Measurements from ENCODE around the gene GAS2. TPM values are rescaled to one million over a fixed set of nuclear protein-coding genes. Genes with fewer than 3 reads are reported as not detected.

The GAS2 gene
- total RNA-seq, 1 donor from 2014 or later: 42.8 TPM

- H3K36me3 ChIP-seq (ENCODE audit: control insufficient read depth in 3 of 3, insufficient read depth in 3 of 3, low read length in 3 of 3): no peaks in the 10 kb centered on the region
- H3K4me1 ChIP-seq (ENCODE audit: control insufficient read depth in 3 of 3, insufficient read depth in 3 of 3, low read length in 3 of 3): peaks cover 0 to 18% (median 7%) of the 10 kb centered on the region in 3 donors
- H3K9me3 ChIP-seq (ENCODE audit: control insufficient read depth in 3 of 3, low read length in 3 of 3): no peaks in the 10 kb centered on the region
- H3K9ac ChIP-seq (ENCODE audit: low read depth in 1 of 3, low read length in 3 of 3): no peak overlapping the region
- H3K4me3 ChIP-seq (ENCODE audit: low read length in 3 of 3): no peak overlapping the region
- H3K27ac ChIP-seq (ENCODE audit: low read depth, low read length): peak overlapping the region; percentile 59
- no peaks in the 10 kb centered on the region for H3K27me3 ChIP-seq (ENCODE audit: control insufficient read depth in 3 of 3, insufficient read depth in 3 of 3, low read length in 3 of 3)
These were observed 5.3 kb downstream of the GAS2 start for GRCh38 chr11:22671751-22672150.

- Histone ChIP-seq H3K27ac (ENCODE audit: low read depth, low read length) (peak overlapping the region; percentile 69), H3K36me3 (ENCODE audit: control insufficient read depth in 3 of 3, insufficient read depth in 3 of 3, low read length in 3 of 3) (no peaks in the 10 kb centered on the region), H3K4me3 (ENCODE audit: low read length in 3 of 3) (no peak overlapping the region), H3K4me1 (ENCODE audit: control insufficient read depth in 3 of 3, insufficient read depth in 3 of 3, low read length in 3 of 3) (peaks cover 0 to 10% (median 8%) of the 10 kb centered on the region in 3 donors), H3K27me3 (ENCODE audit: control insufficient read depth in 3 of 3, insufficient read depth in 3 of 3, low read length in 3 of 3) (no peaks in the 10 kb centered on the region), H3K9ac (ENCODE audit: low read depth in 1 of 3, low read length in 3 of 3) (peak overlapping the region in 1 of 3 donors; percentile 58), H3K9me3 (ENCODE audit: control insufficient read depth in 3 of 3, low read length in 3 of 3) (no peaks in the 10 kb centered on the region)
These were observed 8.3 kb downstream of the GAS2 start for GRCh38 chr11:22674470-22675439.

GRCh38 chr11:22677153-22677903, 10.9 kb downstream of the GAS2 start:
- peaks cover 3 to 13% (median 8%) of the 10 kb centered on the region in 3 donors for H3K4me1 ChIP-seq (ENCODE audit: control insufficient read depth in 3 of 3, insufficient read depth in 3 of 3, low read length in 3 of 3)
- no peaks in the 10 kb centered on the region for H3K36me3 ChIP-seq (ENCODE audit: control insufficient read depth in 3 of 3, insufficient read depth in 3 of 3, low read length in 3 of 3)
- peak overlapping the region; percentile 69 for H3K27ac ChIP-seq (ENCODE audit: low read depth, low read length)
- H3K9me3 ChIP-seq (ENCODE audit: control insufficient read depth in 3 of 3, low read length in 3 of 3): no peaks in the 10 kb centered on the region
- H3K27me3 ChIP-seq (ENCODE audit: control insufficient read depth in 3 of 3, insufficient read depth in 3 of 3, low read length in 3 of 3): no peaks in the 10 kb centered on the region
- H3K9ac ChIP-seq (ENCODE audit: low read depth in 1 of 3, low read length in 3 of 3): peak overlapping the region in 1 of 3 donors; percentile 46
- H3K4me3 ChIP-seq (ENCODE audit: low read length in 3 of 3): no peak overlapping the region

GRCh38 chr11:22680628-22681027, 14.2 kb downstream of the GAS2 start:
- H3K4me1 ChIP-seq (ENCODE audit: control insufficient read depth in 3 of 3, insufficient read depth in 3 of 3, low read length in 3 of 3): peaks cover 0 to 10% (median 3%) of the 10 kb centered on the region in 3 donors
- no peaks in the 10 kb centered on the region for H3K9me3 ChIP-seq (ENCODE audit: control insufficient read depth in 3 of 3, low read length in 3 of 3)
- H3K27ac ChIP-seq (ENCODE audit: low read depth, low read length): peak overlapping the region; percentile 41
- no peaks in the 10 kb centered on the region for H3K36me3 ChIP-seq (ENCODE audit: control insufficient read depth in 3 of 3, insufficient read depth in 3 of 3, low read length in 3 of 3)
- H3K27me3 ChIP-seq (ENCODE audit: control insufficient read depth in 3 of 3, insufficient read depth in 3 of 3, low read length in 3 of 3): no peaks in the 10 kb centered on the region
- H3K4me3 ChIP-seq (ENCODE audit: low read length in 3 of 3): no peak overlapping the region
- peak overlapping the region in 1 of 3 donors; percentile 32 for H3K9ac ChIP-seq (ENCODE audit: low read depth in 1 of 3, low read length in 3 of 3)

DNA sequence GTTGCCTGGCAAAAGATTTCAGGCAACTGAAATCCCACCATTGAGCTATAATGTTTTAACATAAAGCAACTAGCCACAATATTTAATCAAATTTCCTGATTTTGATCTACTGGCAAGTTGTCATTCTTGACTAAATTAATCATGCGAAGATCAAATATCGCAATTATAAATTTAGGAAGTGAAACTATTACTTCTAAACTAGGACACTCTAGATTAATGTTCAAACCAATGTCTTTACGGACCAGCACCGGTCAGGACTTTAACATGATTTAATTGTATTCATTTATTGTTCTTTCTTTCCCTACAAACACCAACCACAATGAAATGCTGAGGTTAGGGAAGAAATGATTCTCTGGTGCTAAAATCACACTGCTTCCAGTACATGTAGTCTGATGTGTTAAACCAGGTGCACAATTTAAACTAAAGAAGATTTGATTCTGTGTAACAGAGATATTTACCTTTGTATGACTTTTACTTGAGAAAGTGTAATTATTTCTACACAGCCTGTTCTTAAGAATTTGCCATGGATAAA, 14.9 kb downstream of the GAS2 start:
- Histone ChIP-seq H3K36me3 (ENCODE audit: control insufficient read depth in 3 of 3, insufficient read depth in 3 of 3, low read length in 3 of 3) (no peaks in the 10 kb centered on the region), H3K9me3 (ENCODE audit: control insufficient read depth in 3 of 3, low read length in 3 of 3) (no peaks in the 10 kb centered on the region), H3K27me3 (ENCODE audit: control insufficient read depth in 3 of 3, insufficient read depth in 3 of 3, low read length in 3 of 3) (no peaks in the 10 kb centered on the region), H3K4me3 (ENCODE audit: low read length in 3 of 3) (no peak overlapping the region), H3K9ac (ENCODE audit: low read depth in 1 of 3, low read length in 3 of 3) (no peak overlapping the region), H3K27ac (ENCODE audit: low read depth, low read length) (no peak overlapping the region), H3K4me1 (ENCODE audit: control insufficient read depth in 3 of 3, insufficient read depth in 3 of 3, low read length in 3 of 3) (peaks cover 0 to 6% (median 3%) of the 10 kb centered on the region in 3 donors)

DNA sequence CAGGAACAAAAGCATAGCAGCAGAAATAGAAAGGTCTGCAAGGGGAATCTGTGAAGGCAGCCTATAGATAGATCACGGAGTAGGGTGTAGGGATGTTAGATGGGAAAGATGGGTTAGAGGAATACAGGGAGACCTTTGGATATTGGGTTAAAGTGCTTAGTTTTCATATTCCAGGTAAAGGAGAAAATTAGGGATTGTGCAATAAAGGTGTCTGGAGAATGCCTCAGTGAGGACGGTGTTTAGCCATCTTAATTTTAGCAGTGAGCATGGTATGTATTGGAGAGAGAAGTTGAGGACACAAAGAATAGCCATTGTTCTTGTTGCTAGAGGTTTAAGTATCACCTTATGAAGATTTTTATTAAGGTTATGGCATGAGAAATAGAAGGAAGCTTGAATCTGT, 17.7 kb downstream of the GAS2 start:
- H3K27me3 ChIP-seq (ENCODE audit: control insufficient read depth in 3 of 3, insufficient read depth in 3 of 3, low read length in 3 of 3): no peaks in the 10 kb centered on the region
- H3K9ac ChIP-seq (ENCODE audit: low read depth in 1 of 3, low read length in 3 of 3): no peak overlapping the region
- no peak overlapping the region for H3K27ac ChIP-seq (ENCODE audit: low read depth, low read length)
- H3K36me3 ChIP-seq (ENCODE audit: control insufficient read depth in 3 of 3, insufficient read depth in 3 of 3, low read length in 3 of 3): peaks cover 0 to 3% (median 0%) of the 10 kb centered on the region in 3 donors
- H3K4me3 ChIP-seq (ENCODE audit: low read length in 3 of 3): no peak overlapping the region
- H3K9me3 ChIP-seq (ENCODE audit: control insufficient read depth in 3 of 3, low read length in 3 of 3): no peaks in the 10 kb centered on the region
- H3K4me1 ChIP-seq (ENCODE audit: control insufficient read depth in 3 of 3, insufficient read depth in 3 of 3, low read length in 3 of 3): peaks cover 0 to 3% (median 3%) of the 10 kb centered on the region in 3 donors

GRCh38 chr11:22685111-22685510, 18.7 kb downstream of the GAS2 start:
- Histone ChIP-seq H3K4me1 (ENCODE audit: control insufficient read depth in 3 of 3, insufficient read depth in 3 of 3, low read length in 3 of 3) (peaks cover 0 to 3% (median 2%) of the 10 kb centered on the region in 3 donors), H3K9ac (ENCODE audit: low read depth in 1 of 3, low read length in 3 of 3) (no peak overlapping the region), H3K36me3 (ENCODE audit: control insufficient read depth in 3 of 3, insufficient read depth in 3 of 3, low read length in 3 of 3) (peaks cover 0 to 3% (median 0%) of the 10 kb centered on the region in 3 donors), H3K9me3 (ENCODE audit: control insufficient read depth in 3 of 3, low read length in 3 of 3) (no peaks in the 10 kb centered on the region), H3K27me3 (ENCODE audit: control insufficient read depth in 3 of 3, insufficient read depth in 3 of 3, low read length in 3 of 3) (no peaks in the 10 kb centered on the region), H3K27ac (ENCODE audit: low read depth, low read length) (no peak overlapping the region), H3K4me3 (ENCODE audit: low read length in 3 of 3) (no peak overlapping the region)

DNA sequence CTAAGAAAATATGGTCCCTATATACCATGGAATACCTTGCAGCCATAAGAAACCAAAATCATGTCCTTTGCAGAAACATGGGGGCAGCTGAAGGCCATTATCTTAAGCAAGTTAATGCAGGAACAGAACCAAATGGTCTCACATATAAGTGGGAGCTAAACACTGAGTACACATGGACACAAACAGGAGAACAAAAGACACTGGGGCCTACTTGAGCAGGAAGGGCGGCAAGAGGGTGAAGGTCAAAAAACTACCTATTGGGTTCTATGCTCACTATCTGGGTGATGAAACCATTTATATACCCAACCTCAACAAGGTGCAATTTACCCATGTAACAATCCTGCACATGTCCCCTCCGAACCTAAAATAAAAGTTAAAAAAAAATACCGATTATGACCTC, 22.5 kb downstream of the GAS2 start:
- Histone ChIP-seq H3K9ac (ENCODE audit: low read depth in 1 of 3, low read length in 3 of 3) (no peak overlapping the region), H3K4me1 (ENCODE audit: control insufficient read depth in 3 of 3, insufficient read depth in 3 of 3, low read length in 3 of 3) (no peaks in the 10 kb centered on the region), H3K27ac (ENCODE audit: low read depth, low read length) (no peak overlapping the region), H3K9me3 (ENCODE audit: control insufficient read depth in 3 of 3, low read length in 3 of 3) (no peaks in the 10 kb centered on the region), H3K36me3 (ENCODE audit: control insufficient read depth in 3 of 3, insufficient read depth in 3 of 3, low read length in 3 of 3) (peaks cover 0 to 3% (median 0%) of the 10 kb centered on the region in 3 donors), H3K4me3 (ENCODE audit: low read length in 3 of 3) (no peak overlapping the region), H3K27me3 (ENCODE audit: control insufficient read depth in 3 of 3, insufficient read depth in 3 of 3, low read length in 3 of 3) (no peaks in the 10 kb centered on the region)

DNA sequence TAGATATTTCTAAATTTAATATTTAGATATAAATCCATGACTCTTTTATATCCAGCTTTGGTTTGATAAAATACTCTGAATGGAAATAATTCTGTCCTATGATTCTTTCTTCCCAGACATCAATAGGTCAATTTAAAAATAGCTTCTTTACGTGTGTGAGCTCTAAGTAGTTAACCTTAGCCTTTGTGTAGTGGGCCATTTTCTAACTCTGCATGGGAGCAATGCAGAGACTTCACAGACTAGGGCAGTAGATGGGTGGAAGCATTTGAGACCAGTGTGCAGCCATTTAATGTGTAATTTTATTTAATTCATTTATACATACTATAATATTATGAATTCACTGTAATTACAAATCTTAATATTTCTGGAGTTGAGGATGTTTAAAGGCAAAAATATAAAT, 23.8 kb downstream of the GAS2 start:
- no peak overlapping the region for H3K27ac ChIP-seq (ENCODE audit: low read depth, low read length)
- H3K9me3 ChIP-seq (ENCODE audit: control insufficient read depth in 3 of 3, low read length in 3 of 3): no peaks in the 10 kb centered on the region
- peaks cover 0 to 3% (median 0%) of the 10 kb centered on the region in 3 donors for H3K36me3 ChIP-seq (ENCODE audit: control insufficient read depth in 3 of 3, insufficient read depth in 3 of 3, low read length in 3 of 3)
- no peak overlapping the region for H3K9ac ChIP-seq (ENCODE audit: low read depth in 1 of 3, low read length in 3 of 3)
- no peaks in the 10 kb centered on the region for H3K4me1 ChIP-seq (ENCODE audit: control insufficient read depth in 3 of 3, insufficient read depth in 3 of 3, low read length in 3 of 3)
- H3K4me3 ChIP-seq (ENCODE audit: low read length in 3 of 3): no peak overlapping the region
- H3K27me3 ChIP-seq (ENCODE audit: control insufficient read depth in 3 of 3, insufficient read depth in 3 of 3, low read length in 3 of 3): no peaks in the 10 kb centered on the region
